ENCODE results near the gene GAREM2.

The GAREM2 gene

DNA sequence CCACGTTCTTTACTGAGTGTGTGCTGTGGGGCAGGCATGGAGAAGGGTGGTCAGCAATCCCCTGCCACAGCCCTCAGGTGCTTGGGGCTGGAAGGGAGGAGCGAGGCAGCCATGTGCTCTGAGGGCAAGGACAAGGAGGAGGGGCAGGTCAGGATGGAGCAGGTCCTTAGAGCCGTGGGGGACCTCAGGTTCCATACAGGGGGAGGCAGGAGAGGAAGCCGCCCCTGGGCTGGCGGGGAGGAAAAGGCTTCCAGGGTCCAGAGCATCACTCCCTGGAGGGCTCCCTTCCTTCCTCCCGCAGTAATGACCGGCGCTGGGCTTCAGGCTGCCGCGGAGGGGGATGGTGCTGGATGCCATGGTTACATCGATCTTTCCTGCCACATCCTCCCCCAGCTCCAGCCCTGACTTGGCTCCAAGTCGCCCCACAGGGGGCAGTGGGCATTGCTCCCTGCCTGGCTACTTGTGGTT is 6.6 kb downstream of the GAREM2 start:
- ChIA-PET POLR2A (no interaction called here), CTCF (no interaction called here)
- Histone ChIP-seq H3K27me3 (replicated peaks in 2 of 5; ENCODE audit: control insufficient read depth in 4 of 5, insufficient read depth in 5 of 5, low read length in 4 of 5) (peaks cover 0 to 47% (median 20%) of the 10 kb centered on the region in 5 experiments), H3K36me3 (ENCODE audit: control insufficient read depth in 4 of 4, insufficient read depth in 4 of 4, low read length in 3 of 4) (no peaks in the 10 kb centered on the region), H3K4me3 (ENCODE audit: control insufficient read depth in 1 of 7, extremely low read depth in 1 of 7, insufficient read depth in 4 of 7, low read depth in 2 of 7, low read length in 6 of 7) (peak overlapping the region in 5 of 7 experiments; percentile 40 to 76 (median 61)), H3K4me1 (ENCODE audit: control extremely low read depth in 1 of 4, control insufficient read depth in 4 of 4, insufficient read depth in 4 of 4, low read length in 3 of 4) (peaks cover 0 to 19% (median 14%) of the 10 kb centered on the region in 4 experiments), H3K9me3 (ENCODE audit: control extremely low read depth in 1 of 5, control insufficient read depth in 4 of 5, insufficient read depth in 2 of 5, low read depth in 1 of 5, low read length in 4 of 5) (no peaks in the 10 kb centered on the region), H3K27ac (ENCODE audit: insufficient read depth in 1 of 2, low read depth in 1 of 2, low read length in 2 of 2, poor library complexity in 1 of 2, severe bottlenecking in 2 of 2) (no peak overlapping the region)
- DNase-seq, result no peak
- 0% methylated on average over 2 of the region's 12 CpGs for WGBS (ENCODE audit: insufficient coverage)

- peaks cover 0 to 26% (median 21%) of the 10 kb centered on the region in 4 experiments for H3K4me1 ChIP-seq (ENCODE audit: control extremely low read depth in 1 of 4, control insufficient read depth in 4 of 4, insufficient read depth in 4 of 4, low read length in 3 of 4)
- DNase-seq, result no peak
- no peaks in the 10 kb centered on the region for H3K9me3 ChIP-seq (ENCODE audit: control extremely low read depth in 1 of 5, control insufficient read depth in 4 of 5, insufficient read depth in 2 of 5, low read depth in 1 of 5, low read length in 4 of 5)
- WGBS (ENCODE audit: insufficient coverage), result 98% methylated on average over 3 of the region's 5 CpGs
- peaks cover 0 to 34% (median 14%) of the 10 kb centered on the region in 5 experiments for H3K27me3 ChIP-seq (replicated peaks in 2 of 5; ENCODE audit: control insufficient read depth in 4 of 5, insufficient read depth in 5 of 5, low read length in 4 of 5)
- no peak overlapping the region for H3K4me3 ChIP-seq (ENCODE audit: control insufficient read depth in 1 of 7, extremely low read depth in 1 of 7, insufficient read depth in 4 of 7, low read depth in 2 of 7, low read length in 6 of 7)
- no peak overlapping the region for H3K27ac ChIP-seq (ENCODE audit: insufficient read depth in 1 of 2, low read depth in 1 of 2, low read length in 2 of 2, poor library complexity in 1 of 2, severe bottlenecking in 2 of 2)
- ChIA-PET POLR2A (no interaction called here), CTCF (interaction anchor here (1.0 kb wide), 1 partner anchor 10 kb away, joined by 3 read pairs; no protein-coding TSS in a partner anchor)
- H3K36me3 ChIP-seq (ENCODE audit: control insufficient read depth in 4 of 4, insufficient read depth in 4 of 4, low read length in 3 of 4), result no peaks in the 10 kb centered on the region
Measured at GRCh38 chr2:26182441-26182840, 9.6 kb downstream of the GAREM2 start.

DNA sequence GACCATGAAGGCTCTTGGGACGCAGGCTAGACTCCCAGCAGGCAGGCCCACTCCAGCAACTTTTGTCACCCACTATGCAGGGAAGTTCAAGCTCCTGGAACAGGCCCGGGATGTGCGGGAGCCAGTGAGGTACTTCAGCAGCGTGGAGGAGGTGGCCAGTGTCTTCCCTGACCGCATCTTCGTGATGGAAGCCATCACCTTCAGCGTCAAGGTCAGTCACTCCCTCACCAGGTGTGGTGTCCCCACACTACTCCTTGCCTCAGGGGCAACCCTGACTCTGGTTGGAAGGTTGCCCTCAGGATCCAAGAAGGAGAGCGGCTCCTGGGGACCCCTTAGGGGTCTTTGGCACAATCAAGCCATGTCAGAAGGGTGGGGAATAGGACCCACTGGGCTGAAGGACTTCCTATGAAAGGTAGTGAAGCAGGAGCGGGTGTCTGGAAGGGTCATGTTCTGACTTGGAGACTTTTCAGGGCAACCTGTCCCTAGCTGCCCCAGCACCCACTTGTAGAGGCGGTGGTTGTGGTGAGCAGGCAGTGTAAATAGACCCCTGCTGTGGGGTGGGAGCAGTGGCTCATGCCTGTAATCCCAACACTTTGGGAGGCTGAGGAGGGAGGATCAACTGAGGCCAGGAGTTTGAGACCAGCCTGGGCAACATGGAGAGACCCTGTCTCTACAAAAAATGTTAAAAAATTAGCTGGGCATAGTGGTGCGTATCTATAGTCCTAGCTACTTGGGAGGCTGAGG is 10.2 kb downstream of the GAREM2 start:
- Histone ChIP-seq H3K4me1 (ENCODE audit: control extremely low read depth in 1 of 4, control insufficient read depth in 4 of 4, insufficient read depth in 4 of 4, low read length in 3 of 4) (peaks cover 0 to 26% (median 21%) of the 10 kb centered on the region in 4 experiments), H3K27me3 (replicated peaks in 2 of 5; ENCODE audit: control insufficient read depth in 4 of 5, insufficient read depth in 5 of 5, low read length in 4 of 5) (peaks cover 0 to 32% (median 14%) of the 10 kb centered on the region in 5 experiments), H3K36me3 (ENCODE audit: control insufficient read depth in 4 of 4, insufficient read depth in 4 of 4, low read length in 3 of 4) (no peaks in the 10 kb centered on the region), H3K27ac (ENCODE audit: insufficient read depth in 1 of 2, low read depth in 1 of 2, low read length in 2 of 2, poor library complexity in 1 of 2, severe bottlenecking in 2 of 2) (no peak overlapping the region), H3K4me3 (ENCODE audit: control insufficient read depth in 1 of 7, extremely low read depth in 1 of 7, insufficient read depth in 4 of 7, low read depth in 2 of 7, low read length in 6 of 7) (no peak overlapping the region), H3K9me3 (ENCODE audit: control extremely low read depth in 1 of 5, control insufficient read depth in 4 of 5, insufficient read depth in 2 of 5, low read depth in 1 of 5, low read length in 4 of 5) (no peaks in the 10 kb centered on the region)
- 97% methylated on average over 9 of the region's 11 CpGs for WGBS (ENCODE audit: insufficient coverage)
- no peak for DNase-seq
- POLR2A ChIA-PET, result no interaction called here
- CTCF ChIA-PET, result interaction anchor here (1.6 to 2.6 kb wide), 4 partner anchors 8 to 575 kb away, joined by 3 to 23 read pairs (median 5); no protein-coding TSS in a partner anchor

DNA sequence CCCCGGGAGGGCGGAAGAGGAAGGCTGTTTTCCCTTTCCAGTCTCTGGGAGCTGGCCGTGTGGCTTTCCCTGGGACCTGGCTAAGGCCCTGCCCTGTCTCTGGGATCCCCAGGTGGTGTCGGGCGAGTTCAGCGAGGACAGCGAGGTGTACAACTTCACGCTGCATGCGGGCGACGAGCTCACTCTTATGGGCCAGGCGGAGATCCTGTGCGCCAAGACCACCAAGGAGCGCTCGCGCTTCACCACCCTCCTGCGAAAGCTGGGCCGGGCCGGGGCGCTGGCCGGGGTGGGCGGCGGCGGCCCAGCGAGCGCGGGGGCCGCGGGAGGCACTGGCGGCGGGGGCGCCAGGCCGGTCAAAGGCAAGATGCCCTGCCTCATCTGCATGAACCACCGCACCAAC is 11.2 kb downstream of the GAREM2 start:
- Histone ChIP-seq H3K4me1 (ENCODE audit: control extremely low read depth in 1 of 4, control insufficient read depth in 4 of 4, insufficient read depth in 4 of 4, low read length in 3 of 4) (peaks cover 0 to 20% (median 16%) of the 10 kb centered on the region in 4 experiments), H3K4me3 (ENCODE audit: control insufficient read depth in 1 of 7, extremely low read depth in 1 of 7, insufficient read depth in 4 of 7, low read depth in 2 of 7, low read length in 6 of 7) (peak overlapping the region in 4 of 7 experiments; percentile 47 to 72 (median 64)), H3K9me3 (ENCODE audit: control extremely low read depth in 1 of 5, control insufficient read depth in 4 of 5, insufficient read depth in 2 of 5, low read depth in 1 of 5, low read length in 4 of 5) (no peaks in the 10 kb centered on the region), H3K27ac (ENCODE audit: insufficient read depth in 1 of 2, low read depth in 1 of 2, low read length in 2 of 2, poor library complexity in 1 of 2, severe bottlenecking in 2 of 2) (no peak overlapping the region), H3K27me3 (replicated peaks in 2 of 5; ENCODE audit: control insufficient read depth in 4 of 5, insufficient read depth in 5 of 5, low read length in 4 of 5) (peaks cover 0 to 29% (median 12%) of the 10 kb centered on the region in 5 experiments), H3K36me3 (ENCODE audit: control insufficient read depth in 4 of 4, insufficient read depth in 4 of 4, low read length in 3 of 4) (no peaks in the 10 kb centered on the region)
- ChIA-PET CTCF (interaction anchor here (1.0 to 2.6 kb wide), 9 partner anchors 9 to 576 kb away, joined by 3 to 23 read pairs (median 4); no protein-coding TSS in a partner anchor), POLR2A (no interaction called here)
- 81% methylated on average over 24 of the region's 34 CpGs for WGBS (ENCODE audit: insufficient coverage)
- no peak for DNase-seq

GRCh38 chr2:26184555-26185303 is 11.8 kb downstream of the GAREM2 start:
- DNase-seq, result peak; percentile 86 to 94 (median 93)
- WGBS (ENCODE audit: insufficient coverage), result 3% methylated on average over 110 of the region's 114 CpGs
- Histone ChIP-seq H3K27ac (ENCODE audit: insufficient read depth in 1 of 2, low read depth in 1 of 2, low read length in 2 of 2, poor library complexity in 1 of 2, severe bottlenecking in 2 of 2) (no peak overlapping the region), H3K27me3 (replicated peaks in 2 of 5; ENCODE audit: control insufficient read depth in 4 of 5, insufficient read depth in 5 of 5, low read length in 4 of 5) (peaks cover 0 to 23% (median 9%) of the 10 kb centered on the region in 5 experiments), H3K36me3 (ENCODE audit: control insufficient read depth in 4 of 4, insufficient read depth in 4 of 4, low read length in 3 of 4) (no peaks in the 10 kb centered on the region), H3K9me3 (ENCODE audit: control extremely low read depth in 1 of 5, control insufficient read depth in 4 of 5, insufficient read depth in 2 of 5, low read depth in 1 of 5, low read length in 4 of 5) (no peaks in the 10 kb centered on the region), H3K4me1 (ENCODE audit: control extremely low read depth in 1 of 4, control insufficient read depth in 4 of 4, insufficient read depth in 4 of 4, low read length in 3 of 4) (peaks cover 0 to 14% (median 11%) of the 10 kb centered on the region in 4 experiments), H3K4me3 (ENCODE audit: control insufficient read depth in 1 of 7, extremely low read depth in 1 of 7, insufficient read depth in 4 of 7, low read depth in 2 of 7, low read length in 6 of 7) (peak overlapping the region in 6 of 7 experiments; percentile 36 to 72 (median 55))
- POLR2A ChIA-PET, result no interaction called here
- CTCF ChIA-PET, result interaction anchor here (1.0 to 2.6 kb wide), 8 partner anchors 10 to 79 kb away, joined by 3 to 23 read pairs (median 4); no protein-coding TSS in a partner anchor

- Histone ChIP-seq H3K27me3 (replicated peaks in 2 of 5; ENCODE audit: control insufficient read depth in 4 of 5, insufficient read depth in 5 of 5, low read length in 4 of 5) (peaks cover 0 to 17% (median 9%) of the 10 kb centered on the region in 5 experiments), H3K36me3 (ENCODE audit: control insufficient read depth in 4 of 4, insufficient read depth in 4 of 4, low read length in 3 of 4) (peaks cover 0 to 5% (median 1%) of the 10 kb centered on the region in 4 experiments), H3K9me3 (ENCODE audit: control extremely low read depth in 1 of 5, control insufficient read depth in 4 of 5, insufficient read depth in 2 of 5, low read depth in 1 of 5, low read length in 4 of 5) (no peaks in the 10 kb centered on the region), H3K4me3 (ENCODE audit: control insufficient read depth in 1 of 7, extremely low read depth in 1 of 7, insufficient read depth in 4 of 7, low read depth in 2 of 7, low read length in 6 of 7) (peak overlapping the region in 6 of 7 experiments; percentile 36 to 72 (median 48)), H3K4me1 (ENCODE audit: control extremely low read depth in 1 of 4, control insufficient read depth in 4 of 4, insufficient read depth in 4 of 4, low read length in 3 of 4) (peaks cover 0 to 14% (median 11%) of the 10 kb centered on the region in 4 experiments), H3K27ac (ENCODE audit: insufficient read depth in 1 of 2, low read depth in 1 of 2, low read length in 2 of 2, poor library complexity in 1 of 2, severe bottlenecking in 2 of 2) (no peak overlapping the region)
- peak in 2 of 3 donors; percentile 31 to 35 for DNase-seq
- 64% methylated on average over 15 of the region's 20 CpGs for WGBS (ENCODE audit: insufficient coverage)
- POLR2A ChIA-PET, result no interaction called here
- CTCF ChIA-PET, result interaction anchor here (1.0 to 2.6 kb wide), 7 partner anchors 10 to 233 kb away, joined by 3 to 23 read pairs (median 4); no protein-coding TSS in a partner anchor
Measured at GRCh38 chr2:26185304-26185928, 12.5 kb downstream of the GAREM2 start.

Measured in common myeloid progenitor, CD34-positive (primary cell).